Prostate gland (tissue), 2 donors: ENCODE measurements around the gene ZSWIM1.

Experiments
- CTCF ChIP-seq, 4 experiments: fragments of 200-600 bp in 2 of 4; fragments of 450-650 bp in 2 of 4; sonication (generic) in 2 of 4; IDR thresholded peaks; 1 replicate in 3 of 4; 2 replicates in 1 of 4; pipeline ENCODE4 v1.5.1; 2016 to 2019; ENCODE audit warnings: antibody characterized with exemption in 4 of 4, mild to moderate bottlenecking in 2 of 4, moderate library complexity in 2 of 4
- POLR2A ChIP-seq: fragments of 450-650 bp; IDR thresholded peaks from one replicate; pipeline ENCODE4 v1.6.1; 2016; ENCODE audit warnings: antibody characterized with exemption, mild to moderate bottlenecking

- no peak for TF ChIP-seq POLR2A
- no peak for TF ChIP-seq CTCF (IDR thresholded peaks at IDR 0.05)
Observed at GRCh38 chr20:45882469-45883099, 1.6 kb downstream of the ZSWIM1 start.
